ENCODE results near the gene NKPD1.

DNA sequence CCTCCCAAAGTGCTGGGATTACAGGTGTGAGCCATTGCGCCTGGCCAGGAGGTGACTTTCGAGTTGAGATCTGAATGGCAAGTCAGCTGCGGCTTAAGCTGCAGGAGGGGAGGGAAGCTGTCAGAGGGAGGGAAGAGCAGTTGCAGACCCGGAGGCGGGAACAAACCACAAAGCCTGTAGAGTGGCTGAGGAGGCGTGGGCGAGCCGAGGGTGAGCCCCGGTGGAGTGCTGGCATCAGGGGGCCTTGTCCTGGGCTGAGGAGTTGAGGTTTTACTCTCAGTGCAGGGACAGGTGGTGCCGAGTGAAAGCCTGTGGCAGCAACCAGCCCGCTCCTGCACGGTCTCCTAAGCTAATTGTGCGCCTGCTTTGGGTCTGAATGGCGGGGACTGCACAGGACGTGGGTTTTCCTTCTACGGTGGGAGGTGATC lies 43.6 kb downstream of the NKPD1 start:
- TF ChIP-seq RAD21 (IDR thresholded peaks at IDR 0.05) = no peak
- TF ChIP-seq CTCF (IDR thresholded peaks at IDR 0.05; ENCODE audit: low read depth, low read length, missing input control) = no peak
- TF ChIP-seq YY1 (IDR thresholded peaks at IDR 0.05) = no peak
- no peak for TF ChIP-seq GABPA (IDR thresholded peaks at IDR 0.05 in 1 of 2, conservative IDR thresholded peaks at IDR 0.05 in 1 of 2)
- TF ChIP-seq TAF1 (conservative IDR thresholded peaks at IDR 0.05) = no peak
- TF ChIP-seq NR2F2 (IDR thresholded peaks at IDR 0.05) = no peak
- TF ChIP-seq, protein P1, sequence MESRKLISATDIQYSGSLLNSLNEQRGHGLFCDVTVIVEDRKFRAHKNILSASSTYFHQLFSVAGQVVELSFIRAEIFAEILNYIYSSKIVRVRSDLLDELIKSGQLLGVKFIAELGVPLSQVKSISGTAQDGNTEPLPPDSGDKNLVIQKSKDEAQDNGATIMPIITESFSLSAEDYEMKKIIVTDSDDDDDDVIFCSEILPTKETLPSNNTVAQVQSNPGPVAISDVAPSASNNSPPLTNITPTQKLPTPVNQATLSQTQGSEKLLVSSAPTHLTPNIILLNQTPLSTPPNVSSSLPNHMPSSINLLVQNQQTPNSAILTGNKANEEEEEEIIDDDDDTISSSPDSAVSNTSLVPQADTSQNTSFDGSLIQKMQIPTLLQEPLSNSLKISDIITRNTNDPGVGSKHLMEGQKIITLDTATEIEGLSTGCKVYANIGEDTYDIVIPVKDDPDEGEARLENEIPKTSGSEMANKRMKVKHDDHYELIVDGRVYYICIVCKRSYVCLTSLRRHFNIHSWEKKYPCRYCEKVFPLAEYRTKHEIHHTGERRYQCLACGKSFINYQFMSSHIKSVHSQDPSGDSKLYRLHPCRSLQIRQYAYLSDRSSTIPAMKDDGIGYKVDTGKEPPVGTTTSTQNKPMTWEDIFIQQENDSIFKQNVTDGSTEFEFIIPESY (IDR thresholded peaks at IDR 0.05) = no peak
